ENCODE results near the gene DTX3L. TPM values are rescaled to one million over a fixed set of nuclear protein-coding genes. Genes with fewer than 3 reads are reported as not detected.

The DTX3L gene
- total RNA-seq (2022; extraction: Qiagen RNA extraction; ENCODE audit: low read depth): 7.2 to 11.6 TPM (median 8.2 TPM) in 5 replicates

DNA sequence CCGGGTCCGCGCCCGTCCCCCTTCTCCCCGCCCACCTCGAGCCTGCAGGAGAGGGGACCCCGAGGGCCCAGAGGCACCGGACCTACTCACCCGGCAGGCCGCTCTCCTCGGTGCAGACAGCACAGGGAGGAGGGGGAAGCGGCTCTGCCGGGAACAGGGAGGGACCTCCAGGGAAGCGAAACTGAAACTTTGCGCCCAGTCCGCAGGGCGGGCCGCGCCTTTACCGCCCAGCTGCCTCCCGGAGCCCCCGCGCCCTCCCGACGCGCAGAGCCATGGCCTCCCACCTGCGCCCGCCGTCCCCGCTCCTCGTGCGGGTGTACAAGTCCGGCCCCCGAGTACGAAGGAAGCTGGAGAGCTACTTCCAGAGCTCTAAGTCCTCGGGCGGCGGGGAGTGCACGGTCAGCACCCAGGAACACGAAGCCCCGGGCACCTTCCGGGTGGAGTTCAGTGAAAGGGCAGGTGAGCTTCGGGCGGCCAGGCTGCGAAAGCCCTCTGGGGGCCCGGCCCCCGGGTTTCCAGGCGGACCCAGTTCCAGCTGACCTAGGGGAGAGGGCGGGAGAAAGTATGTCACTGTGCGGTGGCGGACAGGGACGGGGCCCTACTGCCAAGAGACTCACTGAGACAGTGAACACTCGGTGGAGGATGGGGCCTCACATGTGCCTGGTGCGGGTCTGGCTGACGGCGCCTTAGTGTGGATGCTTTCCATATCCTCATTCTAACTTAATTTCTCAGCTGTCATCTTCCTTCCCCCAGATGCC, at the start of gene DTX3L, which contains the start of gene PARP9:
DTX3L (plus strand) TSS at position 184 of the 758 bp plus-strand sequence; CDS start at position 273, 89 bp downstream.
PARP9 (minus strand) TSS at position 146 of the 758 bp plus-strand sequence. CDS start 4,680 bp downstream, outside the sequence.

DNA sequence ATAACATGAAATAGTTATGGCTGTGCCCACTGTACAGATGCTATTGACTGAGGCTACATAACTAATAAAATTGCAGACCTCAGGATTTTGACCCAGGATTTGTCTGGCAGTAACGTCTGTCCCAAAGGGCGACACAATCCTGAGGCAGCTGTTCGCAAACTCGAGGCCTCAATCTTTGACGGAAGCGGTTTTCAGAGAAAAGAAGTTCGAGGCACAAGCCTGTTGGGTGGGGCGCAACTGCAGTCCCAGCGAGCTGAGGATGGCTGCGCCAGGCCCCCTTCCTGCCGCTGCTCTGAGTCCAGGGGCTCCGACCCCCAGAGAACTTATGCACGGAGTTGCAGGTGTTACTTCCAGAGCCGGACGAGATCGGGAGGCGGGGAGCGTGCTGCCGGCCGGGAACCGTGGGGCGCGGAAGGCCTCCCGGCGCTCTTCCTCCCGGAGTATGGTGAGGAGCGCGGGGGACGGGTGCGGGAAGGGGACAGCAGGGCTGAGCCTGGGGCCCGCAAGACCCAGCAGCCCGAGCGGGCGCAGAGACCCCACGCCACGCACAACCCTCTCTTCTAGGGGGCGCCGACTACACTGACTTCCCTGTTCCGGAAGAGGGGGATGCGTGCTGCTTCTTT, 13.4 kb downstream of the DTX3L start, which contains the start of gene PARP15:
PARP15 (plus strand) TSS at position 242 of the 623 bp plus-strand sequence; CDS start at position 260, 18 bp downstream.

Other genes starting within 250 kb of the DTX3L start
- 0.73 to 1.7 TPM (median 1.1 TPM) in 5 replicates for gene CSTA, start 239.1 kb upstream of the DTX3L start, total RNA-seq (2022; extraction: Qiagen RNA extraction; ENCODE audit: low read depth)
- 50.2 to 74.6 TPM (median 53.1 TPM) in 5 replicates for gene MIX23, start 181.1 kb upstream of the DTX3L start, total RNA-seq (2022; extraction: Qiagen RNA extraction; ENCODE audit: low read depth)
- gene FAM162A, start 180.2 kb upstream of the DTX3L start, total RNA-seq (2022; extraction: Qiagen RNA extraction; ENCODE audit: low read depth): 34.6 to 39.7 TPM (median 36.4 TPM) in 5 replicates
- gene WDR5B, start 148.3 kb upstream of the DTX3L start, total RNA-seq (2022; extraction: Qiagen RNA extraction; ENCODE audit: low read depth): 3.0 to 4.3 TPM (median 3.2 TPM) in 5 replicates
- gene KPNA1, start 49.4 kb upstream of the DTX3L start, total RNA-seq (2022; extraction: Qiagen RNA extraction; ENCODE audit: low read depth): 57.8 to 72.4 TPM (median 61.4 TPM) in 5 replicates
- gene PARP9, start within 50 bp of the DTX3L start, total RNA-seq (2022; extraction: Qiagen RNA extraction; ENCODE audit: low read depth): 5.0 to 6.1 TPM (median 5.3 TPM) in 5 replicates
- gene PARP15, start 13.3 kb downstream of the DTX3L start, total RNA-seq (2022; extraction: Qiagen RNA extraction; ENCODE audit: low read depth): not detected in 5 replicates
- 9.2 to 13.2 TPM (median 10.1 TPM) in 5 replicates for gene PARP14, start 116.5 kb downstream of the DTX3L start, total RNA-seq (2022; extraction: Qiagen RNA extraction; ENCODE audit: low read depth)
- gene HSPBAP1, start 229.5 kb downstream of the DTX3L start, total RNA-seq (2022; extraction: Qiagen RNA extraction; ENCODE audit: low read depth): 6.2 to 7.1 TPM (median 6.6 TPM) in 5 replicates
- 11.9 to 16.7 TPM (median 14.0 TPM) in 5 replicates for gene SLC49A4, start 230.7 kb downstream of the DTX3L start, total RNA-seq (2022; extraction: Qiagen RNA extraction; ENCODE audit: low read depth)

Measured in A549 treated with CpdA at 1 μM for 4 hours (cell line).